HG02884 (cell line): ENCODE measurements around the gene SEMA7A.
A peak's percentile ranks its signal among the peaks of the same experiment; 100 is the strongest.

Source experiments
- ATAC-seq: cut with Tn5 transposase; IDR thresholded peaks from one replicate; pipeline ENCODE4 v1.9.1; 2021; ENCODE audit warnings: mild to moderate bottlenecking, moderate library complexity; ENCODE audit not compliant: unreplicated experiment

The SEMA7A gene

GRCh38 chr15:74389241-74390048 lies 44.3 kb downstream of the SEMA7A start:
- no peak for ATAC-seq

- ATAC-seq, result no peak
Observed at GRCh38 chr15:74388363-74388951, 45.3 kb downstream of the SEMA7A start.

- no peak for ATAC-seq
Observed at GRCh38 chr15:74387621-74388362, 46.0 kb downstream of the SEMA7A start.

- no peak for ATAC-seq
Observed at GRCh38 chr15:74387141-74387541, 46.6 kb downstream of the SEMA7A start.

- no peak for ATAC-seq
Observed at GRCh38 chr15:74386496-74387140, 47.1 kb downstream of the SEMA7A start.

GRCh38 chr15:74385733-74386132 lies 48.0 kb downstream of the SEMA7A start:
- no peak for ATAC-seq

GRCh38 chr15:74384881-74385643 lies 48.7 kb downstream of the SEMA7A start:
- ATAC-seq, result peak; percentile 71

- ATAC-seq, result no peak
Observed at GRCh38 chr15:74384566-74384880, 49.2 kb downstream of the SEMA7A start.

- ATAC-seq, result peak; percentile 50
Observed at GRCh38 chr15:74383695-74384565, 49.8 kb downstream of the SEMA7A start.

- no peak for ATAC-seq
Observed at GRCh38 chr15:74383286-74383685, 50.5 kb downstream of the SEMA7A start.

GRCh38 chr15:74382004-74382816 lies 51.5 kb downstream of the SEMA7A start:
- ATAC-seq, result no peak

- ATAC-seq, result no peak
Observed at GRCh38 chr15:74381481-74381880, 52.3 kb downstream of the SEMA7A start.

- ATAC-seq, result no peak
Observed at GRCh38 chr15:74381190-74381453, 52.6 kb downstream of the SEMA7A start.

GRCh38 chr15:74380361-74381189 lies 53.2 kb downstream of the SEMA7A start:
- ATAC-seq, result no peak

GRCh38 chr15:74378848-74379247 lies 54.9 kb downstream of the SEMA7A start:
- ATAC-seq, result no peak

- no peak for ATAC-seq
Observed at GRCh38 chr15:74377831-74378766, 55.7 kb downstream of the SEMA7A start.
